SK-N-MC (cell line): ENCODE results near the gene CHN2.

Experiments used
- DNase-seq: peaks from one replicate; pipeline ENCODE4 v3.0.0-alpha.2; 2011; ENCODE audit warnings: low read depth, low spot score
- H3K27ac ChIP-seq: fragments of 200-600 bp; sonication (generic); 2 replicates; pipeline ENCODE4 v1.5.1; 2016; ENCODE audit warnings: mixed run types
- H3K36me3 ChIP-seq: fragments of 200-600 bp; sonication (generic); 2 replicates; pipeline ENCODE4 v1.6.1; 2017; ENCODE audit warnings: antibody characterized with exemption, low read length, mixed read lengths; ENCODE audit not compliant: insufficient read depth
- H3K4me3 ChIP-seq: fragments of 200-600 bp; sonication (generic); 2 replicates; pipeline ENCODE4 v1.5.1; 2016
- H3K9ac ChIP-seq: fragments of 200-600 bp; sonication (generic); 2 replicates; pipeline ENCODE4 v1.8.0; 2017; ENCODE audit warnings: mixed run types, mixed read lengths; ENCODE audit not compliant: insufficient read length
- H3K9me3 ChIP-seq: fragments of 200-600 bp; sonication (generic); 2 replicates; pipeline ENCODE4 v1.6.1; 2017; ENCODE audit warnings: low read depth, mild to moderate bottlenecking, antibody characterized with exemption, low read length, moderate library complexity, mixed read lengths
- EZH2 ChIP-seq: fragments of 200-600 bp; sonication (generic); IDR thresholded peaks from one replicate; pipeline ENCODE4 v1.6.1; 2017; ENCODE audit warnings: antibody characterized with exemption
- FOXP2 ChIP-seq: optimal IDR thresholded peaks from 2 replicates; pipeline ENCODE3; 2011; ENCODE audit warnings: mild to moderate bottlenecking, moderate library complexity; ENCODE audit not compliant: insufficient read depth; ENCODE audit errors: extremely low read length, control extremely low read depth
- POLR2AphosphoS5 ChIP-seq: IDR thresholded peaks from 2 replicates; pipeline ENCODE4 v1.6.1; 2012; ENCODE audit warnings: mild to moderate bottlenecking, low read depth, low read length, borderline replicate concordance

CHN2 gene

DNA sequence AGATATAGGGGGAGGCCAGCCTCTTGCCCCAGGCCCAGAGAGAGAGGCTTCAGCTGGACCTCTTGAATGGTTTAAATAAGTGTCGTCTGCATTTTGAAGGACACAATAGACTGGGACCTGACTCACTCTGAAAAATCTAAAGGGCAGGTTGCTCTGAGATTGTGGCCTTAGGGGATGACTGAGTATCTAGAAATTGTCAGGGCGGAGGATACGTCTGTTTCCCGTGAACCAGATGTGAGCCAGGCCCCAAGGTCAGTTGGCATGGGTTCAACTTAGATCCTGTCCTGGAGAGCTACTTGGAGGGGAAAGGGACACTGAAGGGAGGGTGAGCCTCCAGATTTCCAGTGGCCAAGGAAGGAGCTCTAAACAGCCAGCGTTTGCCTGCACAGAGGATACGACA lies 110.2 kb downstream of the CHN2 start:
- DNase-seq = no peak
- H3K27ac ChIP-seq = no peak overlapping the region
- no peaks in the 10 kb centered on the region for H3K9me3 ChIP-seq
- peaks cover under 1% of the 10 kb centered on the region; the same call in 1 of the 2 replicates for H3K36me3 ChIP-seq
- H3K9ac ChIP-seq = no peak overlapping the region
- no peak overlapping the region for H3K4me3 ChIP-seq
- TF ChIP-seq EZH2 (no peak), FOXP2 (no peak), POLR2AphosphoS5 (no peak)

GRCh38 chr7:29306319-29306991 lies 111.9 kb downstream of the CHN2 start:
- H3K9ac ChIP-seq = no peak overlapping the region
- no peak overlapping the region for H3K27ac ChIP-seq
- no peak overlapping the region for H3K4me3 ChIP-seq
- TF ChIP-seq FOXP2 (no peak), POLR2AphosphoS5 (no peak), EZH2 (no peak)
- DNase-seq = no peak
- H3K9me3 ChIP-seq = no peaks in the 10 kb centered on the region
- H3K36me3 ChIP-seq = peaks cover 4% of the 10 kb centered on the region; the same call in 1 of the 2 replicates

DNA sequence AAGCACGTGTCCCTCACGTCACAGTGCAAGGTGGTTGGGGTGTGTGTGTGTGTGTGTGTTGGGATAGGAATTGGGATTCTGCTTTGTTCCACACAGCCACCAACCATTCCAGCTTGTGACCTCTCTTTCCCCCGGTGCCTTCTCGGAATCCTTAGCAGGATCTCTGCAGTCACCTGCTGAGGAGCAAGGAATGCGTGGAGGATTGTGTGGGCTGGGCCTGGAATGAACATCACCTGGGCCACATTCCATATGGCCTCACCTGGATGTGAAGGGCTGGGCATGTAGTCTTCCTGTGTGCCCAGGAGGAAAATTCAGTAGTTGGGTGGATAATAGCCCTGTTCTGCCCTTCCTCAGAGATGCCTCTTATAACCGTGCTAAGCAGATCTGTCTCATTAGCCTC lies 113.8 kb downstream of the CHN2 start:
- DNase-seq = no peak
- TF ChIP-seq EZH2 (no peak), POLR2AphosphoS5 (no peak)

GRCh38 chr7:29309041-29309854 lies 114.7 kb downstream of the CHN2 start:
- DNase-seq = no peak

More for the DNA sequence above, 113.8 kb downstream of the CHN2 start:
- Histone ChIP-seq H3K27ac (no peak overlapping the region), H3K36me3 (peaks cover 4% of the 10 kb centered on the region; the same call in 1 of the 2 replicates), H3K9me3 (no peaks in the 10 kb centered on the region), H3K9ac (no peak overlapping the region), H3K4me3 (no peak overlapping the region)

GRCh38 chr7:29310625-29311024 lies 116.0 kb downstream of the CHN2 start:
- Histone ChIP-seq H3K9me3 (no peaks in the 10 kb centered on the region), H3K36me3 (peaks cover 4% of the 10 kb centered on the region; the same call in 1 of the 2 replicates), H3K27ac (no peak overlapping the region), H3K4me3 (no peak overlapping the region), H3K9ac (no peak overlapping the region)
- no peak for TF ChIP-seq POLR2AphosphoS5
- no peak for TF ChIP-seq EZH2
- no peak for TF ChIP-seq FOXP2
- DNase-seq = no peak

More at GRCh38 chr7:29309041-29309854, 114.7 kb downstream of the CHN2 start:
- H3K4me3 ChIP-seq = no peak overlapping the region
- peaks cover 4% of the 10 kb centered on the region; the same call in 1 of the 2 replicates for H3K36me3 ChIP-seq
- H3K9ac ChIP-seq = no peak overlapping the region
- TF ChIP-seq FOXP2 (no peak), EZH2 (no peak), POLR2AphosphoS5 (no peak)
- no peaks in the 10 kb centered on the region for H3K9me3 ChIP-seq
- no peak overlapping the region for H3K27ac ChIP-seq

DNA sequence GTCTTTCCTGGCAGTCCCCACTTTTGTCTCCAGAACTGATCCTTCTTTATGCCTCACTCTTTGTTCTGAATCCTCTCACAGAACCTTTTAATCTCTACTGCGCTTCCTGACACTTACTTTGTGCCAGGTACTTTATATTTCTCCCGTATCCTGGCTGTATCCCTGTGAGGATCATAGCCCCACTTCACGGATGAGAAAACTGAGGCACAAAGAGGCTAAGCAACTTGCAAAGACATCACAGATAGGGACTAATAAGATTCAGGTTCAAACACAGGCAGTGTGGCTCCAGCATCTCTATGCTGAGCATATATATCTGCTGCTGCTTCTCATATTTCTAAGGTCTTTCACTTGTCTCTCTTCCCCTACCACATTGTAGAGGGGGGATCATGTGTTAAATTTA lies 116.7 kb downstream of the CHN2 start:
- Histone ChIP-seq H3K4me3 (no peak overlapping the region), H3K9ac (no peak overlapping the region), H3K27ac (no peak overlapping the region), H3K9me3 (no peaks in the 10 kb centered on the region), H3K36me3 (peaks cover 4% of the 10 kb centered on the region; the same call in 1 of the 2 replicates)
- no peak for TF ChIP-seq FOXP2
- no peak for TF ChIP-seq EZH2
- TF ChIP-seq POLR2AphosphoS5 = no peak
- no peak for DNase-seq

- no peak overlapping the region for H3K9ac ChIP-seq
- no peak for DNase-seq
- H3K4me3 ChIP-seq = no peak overlapping the region
- H3K9me3 ChIP-seq = no peaks in the 10 kb centered on the region
- H3K36me3 ChIP-seq = peaks cover 4% of the 10 kb centered on the region; the same call in 1 of the 2 replicates
- H3K27ac ChIP-seq = no peak overlapping the region
- TF ChIP-seq FOXP2 (no peak), EZH2 (no peak), POLR2AphosphoS5 (no peak)
Measured at GRCh38 chr7:29314148-29314547, 119.6 kb downstream of the CHN2 start.

GRCh38 chr7:29315122-29315891 lies 120.7 kb downstream of the CHN2 start:
- Histone ChIP-seq H3K27ac (no peak overlapping the region), H3K4me3 (no peak overlapping the region), H3K9me3 (no peaks in the 10 kb centered on the region), H3K9ac (no peak overlapping the region), H3K36me3 (no peaks in the 10 kb centered on the region)
- no peak for TF ChIP-seq EZH2
- TF ChIP-seq FOXP2 = no peak
- TF ChIP-seq POLR2AphosphoS5 = no peak
- no peak for DNase-seq
